ENCODE data around the gene TMEM52B. TPM values are rescaled to one million over a fixed set of nuclear protein-coding genes. Genes with fewer than 3 reads are reported as not detected.

TMEM52B gene
- total and polyA plus RNA-seq, 4 experiments from 2014 or later = not detected

GRCh38 chr12:10238526-10238925, 59.7 kb downstream of the TMEM52B start:
- peaks cover 0 to 5% (median 3%) of the 10 kb centered on the region in 4 donors for H3K4me1 Mint-ChIP-seq
- H3K27ac Mint-ChIP-seq = no peak overlapping the region
- no peak overlapping the region for H3K27ac ChIP-seq (ENCODE audit: low read depth, low read length)

GRCh38 chr12:10241290-10241689, 62.5 kb downstream of the TMEM52B start:
- DNase-seq = no peak
- H3K9me3 Mint-ChIP-seq = no peaks in the 10 kb centered on the region
- H3K36me3 ChIP-seq (ENCODE audit: insufficient read depth, low read length) = no peaks in the 10 kb centered on the region
- intact Hi-C loops (cut with micrococcal nuclease) = no loop called here
- no peak overlapping the region for H3K27ac ChIP-seq (ENCODE audit: low read depth, low read length)
- POLR2A ChIA-PET (ENCODE audit: partially characterized antibody) = no interaction called here
- H3K36me3 Mint-ChIP-seq = no peaks in the 10 kb centered on the region
- no peak overlapping the region for H3K4me3 Mint-ChIP-seq
- CTCF ChIA-PET (ENCODE audit: partially characterized antibody) = interaction anchor here (8.8 kb wide), 1 partner anchor 322 kb away, joined by 89 read pairs; no protein-coding TSS in a partner anchor
- peaks cover 10% of the 10 kb centered on the region for H3K4me1 ChIP-seq (ENCODE audit: insufficient read depth, low read length)
- no peaks in the 10 kb centered on the region for H3K27me3 ChIP-seq (ENCODE audit: insufficient read depth, low read length)
- H3K9me3 ChIP-seq (ENCODE audit: control insufficient read depth in 1 of 2, low read length in 2 of 2) = no peaks in the 10 kb centered on the region
- peaks cover 5 to 9% (median 8%) of the 10 kb centered on the region in 4 donors for H3K4me1 Mint-ChIP-seq
- peaks cover 2 to 6% of the 10 kb centered on the region in 2 donors for H3K27me3 Mint-ChIP-seq
- H3K27ac Mint-ChIP-seq = no peak overlapping the region
- H3K4me3 ChIP-seq (ENCODE audit: low read length in 2 of 2) = no peak overlapping the region

More at GRCh38 chr12:10238526-10238925, 59.7 kb downstream of the TMEM52B start:
- peaks cover 0 to 3% of the 10 kb centered on the region in 2 donors for H3K36me3 Mint-ChIP-seq
- ChIA-PET CTCF (ENCODE audit: partially characterized antibody) (interaction anchor here (1.0 to 8.8 kb wide), 2 partner anchors 86 to 324 kb away, joined by 3 to 89 read pairs; no protein-coding TSS in a partner anchor), POLR2A (ENCODE audit: partially characterized antibody) (no interaction called here)
- H3K9me3 Mint-ChIP-seq = peaks cover 0 to 9% (median 3%) of the 10 kb centered on the region in 8 donors
- no peaks in the 10 kb centered on the region for H3K9me3 ChIP-seq (ENCODE audit: control insufficient read depth in 1 of 2, low read length in 2 of 2)
- no peaks in the 10 kb centered on the region for H3K27me3 ChIP-seq (ENCODE audit: insufficient read depth, low read length)
- intact Hi-C loops (cut with micrococcal nuclease) = loop anchor here (5.0 to 10.0 kb wide), 2 partner anchors 94 to 956 kb away; no protein-coding TSS in a partner anchor
- H3K4me3 Mint-ChIP-seq = no peak overlapping the region
- peaks cover 2 to 5% of the 10 kb centered on the region in 2 donors for H3K27me3 Mint-ChIP-seq
- H3K36me3 ChIP-seq (ENCODE audit: insufficient read depth, low read length) = no peaks in the 10 kb centered on the region
- H3K4me1 ChIP-seq (ENCODE audit: insufficient read depth, low read length) = peaks cover 3% of the 10 kb centered on the region
- no peak for DNase-seq
- H3K4me3 ChIP-seq (ENCODE audit: low read length in 2 of 2) = no peak overlapping the region

Other genes with a start within 250 kb of the TMEM52B start
- gene CLEC2A, start 246.7 kb upstream of the TMEM52B start, total RNA-seq = not detected
- gene CLEC2A, start 246.7 kb upstream of the TMEM52B start, polyA plus RNA-seq = not detected
- under 1 TPM in 1 of 2 experiments, not detected in 1; 0.22 TPM for gene CLEC12A, start 207.6 kb upstream of the TMEM52B start, total RNA-seq
- gene CLEC12A, start 207.6 kb upstream of the TMEM52B start, polyA plus RNA-seq = not detected
- gene CLEC1B, start 179.9 kb upstream of the TMEM52B start, total RNA-seq = not detected
- gene CLEC1B, start 179.9 kb upstream of the TMEM52B start, polyA plus RNA-seq = not detected
- gene CLEC12B, start 168.4 kb upstream of the TMEM52B start, total RNA-seq = not detected
- not detected for gene CLEC12B, start 168.4 kb upstream of the TMEM52B start, polyA plus RNA-seq
- not detected for gene CLEC9A, start 148.3 kb upstream of the TMEM52B start, total RNA-seq
- gene CLEC9A, start 148.3 kb upstream of the TMEM52B start, polyA plus RNA-seq = not detected
- gene CLEC1A, start 80.0 kb upstream of the TMEM52B start, total RNA-seq = not detected
- gene CLEC1A, start 80.0 kb upstream of the TMEM52B start, polyA plus RNA-seq = not detected
- 1 to 10 TPM in 1 of 2 experiments, under 1 TPM in 1; 0.89 to 1.3 TPM for gene CLEC7A, start 48.8 kb upstream of the TMEM52B start, total RNA-seq
- under 1 TPM in 1 of 2 donors, not detected in 1; 0.46 TPM for gene CLEC7A, start 48.8 kb upstream of the TMEM52B start, polyA plus RNA-seq
- gene OLR1, start 6.9 kb upstream of the TMEM52B start, total RNA-seq = under 1 TPM in 1 of 2 experiments, not detected in 1; 0.42 TPM
- not detected for gene OLR1, start 6.9 kb upstream of the TMEM52B start, polyA plus RNA-seq
- gene GABARAPL1, start 33.8 kb downstream of the TMEM52B start, total RNA-seq = 10 to 100 TPM; 35.3 to 36.3 TPM
- 10 to 100 TPM; 12.8 to 16.2 TPM for gene GABARAPL1, start 33.8 kb downstream of the TMEM52B start, polyA plus RNA-seq
- under 1 TPM; 0.64 to 0.79 TPM for gene KLRD1, start 128.8 kb downstream of the TMEM52B start, total RNA-seq
- 1 to 10 TPM in 1 of 2 donors, under 1 TPM in 1; 0.50 to 2.6 TPM for gene KLRD1, start 128.8 kb downstream of the TMEM52B start, polyA plus RNA-seq
- 1 to 10 TPM; 1.3 to 1.4 TPM for gene KLRK1, start 211.0 kb downstream of the TMEM52B start, total RNA-seq
- gene KLRK1, start 211.0 kb downstream of the TMEM52B start, polyA plus RNA-seq = 1 to 10 TPM; 1.4 to 1.9 TPM
- not detected for gene KLRC4, start 230.7 kb downstream of the TMEM52B start, total RNA-seq
- not detected for gene KLRC4, start 230.7 kb downstream of the TMEM52B start, polyA plus RNA-seq
- gene KLRC3, start 241.6 kb downstream of the TMEM52B start, total RNA-seq = not detected
- not detected for gene KLRC3, start 241.6 kb downstream of the TMEM52B start, polyA plus RNA-seq